PC-3 (cell line): ENCODE measurements around the gene SDK1. TPM values are rescaled to one million over a fixed set of nuclear protein-coding genes. Genes with fewer than 3 reads are reported as not detected.

Experiments used
- ATAC-seq: fragments of 200-7000 bp; cut with Tn5 transposase; 2 replicates; pipeline ENCODE4 v1.9.1; 2020; ENCODE audit warnings: mild to moderate bottlenecking, moderate library complexity
- BruUV-seq: library from RNA; stranded (reverse); fragments of 400-500 nt; replicated peaks from 2 replicates; lab custom pipeline; 2021; lab: Mats Ljungman, UMichigan
- CTCF ChIA-PET: fragments of 300-600 bp; sonication (Branson Sonifier 250); formaldehyde crosslinking; loops from one replicate; lab custom pipeline; 2022; ENCODE audit warnings: antibody characterized with exemption; lab: Charles Lee
- POLR2A ChIA-PET: fragments of 300-600 bp; sonication (Branson Sonifier 250); formaldehyde crosslinking; loops from one replicate; lab custom pipeline; 2022; ENCODE audit warnings: antibody characterized with exemption; ENCODE audit not compliant: unreplicated experiment; lab: Charles Lee
- DNase-seq: peaks from one replicate; pipeline ENCODE4 v3.0.0-alpha.2; 2015
- H2AFZ ChIP-seq: fragments of 300-600 bp; sonication (generic); 2 replicates; pipeline ENCODE4 v1.6.0; 2016; ENCODE audit warnings: antibody characterized with exemption, low read length
- H3F3A ChIP-seq: fragments of 300-600 bp; sonication (generic); one replicate; pipeline ENCODE4 v1.6.0; 2017; ENCODE audit warnings: antibody characterized with exemption, low read length, control low read depth, mild to moderate bottlenecking; ENCODE audit not compliant: unreplicated experiment
- H3K27ac ChIP-seq: fragments of 300-600 bp; sonication (generic); 2 replicates; pipeline ENCODE4 v1.5.1; 2016; ENCODE audit warnings: mild to moderate bottlenecking, low read length
- H3K27me3 ChIP-seq: fragments of 300-600 bp; sonication (generic); 2 replicates; pipeline ENCODE4 v1.6.1; 2016; ENCODE audit warnings: low read length, mixed read lengths
- H3K36me3 ChIP-seq: fragments of 300-600 bp; sonication (generic); 2 replicates; pipeline ENCODE4 v1.6.1; 2016; ENCODE audit warnings: low read depth, mixed run types, low read length, mixed read lengths
- H3K4me1 ChIP-seq: fragments of 300-600 bp; sonication (generic); 2 replicates; pipeline ENCODE4 v1.5.1; 2016; ENCODE audit warnings: low read length; ENCODE audit not compliant: insufficient read depth
- H3K4me2 ChIP-seq: fragments of 300-600 bp; sonication (generic); 2 replicates; pipeline ENCODE4 v1.6.0; 2016; ENCODE audit warnings: low read length
- H3K4me3 ChIP-seq: fragments of 300-600 bp; sonication (generic); 2 replicates; pipeline ENCODE4 v1.5.1; 2016; ENCODE audit warnings: mild to moderate bottlenecking, low read length, mixed read lengths
- H3K79me2 ChIP-seq: fragments of 300-600 bp; sonication (generic); 2 replicates; pipeline ENCODE4 v1.6.1; 2017; ENCODE audit warnings: low read length, mixed read lengths
- H3K9ac ChIP-seq: fragments of 300-600 bp; sonication (generic); 2 replicates; pipeline ENCODE4 v1.6.0; 2016; ENCODE audit warnings: mild to moderate bottlenecking, low read length
- H3K9me2 ChIP-seq: fragments of 300-600 bp; sonication (generic); replicated peaks from 2 replicates; pipeline ENCODE4 v1.6.1; 2016; ENCODE audit warnings: mixed run types, low read length, mixed read lengths
- H3K9me3 ChIP-seq: fragments of 300-600 bp; sonication (generic); 2 replicates; pipeline ENCODE4 v1.6.1; 2016; ENCODE audit warnings: low read length, mixed read lengths
- H4K20me1 ChIP-seq: fragments of 300-600 bp; sonication (generic); 2 replicates; pipeline ENCODE4 v1.6.1; 2016; ENCODE audit warnings: low read length, mixed read lengths
- EZH2 ChIP-seq: fragments of 300-600 bp; sonication (generic); IDR thresholded peaks from one replicate; pipeline ENCODE4 v1.6.1; 2017; ENCODE audit warnings: antibody characterized with exemption, mild to moderate bottlenecking, low read length; ENCODE audit not compliant: unreplicated experiment
- EZH2phosphoT487 ChIP-seq: fragments of 300-600 bp; sonication (generic); IDR thresholded peaks from 2 replicates; pipeline ENCODE4 v1.6.1; 2018; ENCODE audit warnings: mild to moderate bottlenecking, antibody characterized with exemption, low read length, borderline replicate concordance
- intact Hi-C: fragments of 100-400 bp; cut with micrococcal nuclease; formaldehyde crosslinking; loops from 2 replicates; pipeline ENCODE4 v1.9.0; 2023
- total RNA-seq: library from RNA; depleted of rRNA; stranded (reverse); fragments of >200 nt; gene quantifications from 2 replicates; pipeline ENCODE4 v1.2.3, GENCODE V29; 2014
- TF ChIP-seq, protein P1 (sequence below): fragments of 300-600 bp; sonication (generic); conservative IDR thresholded peaks from 2 replicates; pipeline ENCODE4 v1.5.1; 2017; ENCODE audit warnings: antibody characterized with exemption, low read depth, mild to moderate bottlenecking, low read length

SDK1 gene
- total RNA-seq, 1 experiment from 2014 or later: 2.8 TPM

GRCh38 chr7:3757059-3757458 is 456.0 kb downstream of the SDK1 start:
- H3K4me3 ChIP-seq: no peak overlapping the region
- H3K79me2 ChIP-seq: no peaks in the 10 kb centered on the region
- no peak for DNase-seq
- no peak overlapping the region for H3K27ac ChIP-seq
- intact Hi-C loops: no loop called here
- no TSS peak for BruUV-seq
- H3K27me3 ChIP-seq: no peaks in the 10 kb centered on the region
- H2AFZ ChIP-seq: no peak overlapping the region
- H3K36me3 ChIP-seq: no peaks in the 10 kb centered on the region
- no peak overlapping the region for H3K4me2 ChIP-seq
- H3F3A ChIP-seq: peaks cover 3% of the 10 kb centered on the region
- TF ChIP-seq, protein P1, sequence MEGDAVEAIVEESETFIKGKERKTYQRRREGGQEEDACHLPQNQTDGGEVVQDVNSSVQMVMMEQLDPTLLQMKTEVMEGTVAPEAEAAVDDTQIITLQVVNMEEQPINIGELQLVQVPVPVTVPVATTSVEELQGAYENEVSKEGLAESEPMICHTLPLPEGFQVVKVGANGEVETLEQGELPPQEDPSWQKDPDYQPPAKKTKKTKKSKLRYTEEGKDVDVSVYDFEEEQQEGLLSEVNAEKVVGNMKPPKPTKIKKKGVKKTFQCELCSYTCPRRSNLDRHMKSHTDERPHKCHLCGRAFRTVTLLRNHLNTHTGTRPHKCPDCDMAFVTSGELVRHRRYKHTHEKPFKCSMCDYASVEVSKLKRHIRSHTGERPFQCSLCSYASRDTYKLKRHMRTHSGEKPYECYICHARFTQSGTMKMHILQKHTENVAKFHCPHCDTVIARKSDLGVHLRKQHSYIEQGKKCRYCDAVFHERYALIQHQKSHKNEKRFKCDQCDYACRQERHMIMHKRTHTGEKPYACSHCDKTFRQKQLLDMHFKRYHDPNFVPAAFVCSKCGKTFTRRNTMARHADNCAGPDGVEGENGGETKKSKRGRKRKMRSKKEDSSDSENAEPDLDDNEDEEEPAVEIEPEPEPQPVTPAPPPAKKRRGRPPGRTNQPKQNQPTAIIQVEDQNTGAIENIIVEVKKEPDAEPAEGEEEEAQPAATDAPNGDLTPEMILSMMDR: no peak
- no peak for TF ChIP-seq EZH2phosphoT487
- TF ChIP-seq EZH2: no peak
- H3K9me2 ChIP-seq: no peaks in the 10 kb centered on the region
- no peak for ATAC-seq
- no peaks in the 10 kb centered on the region for H4K20me1 ChIP-seq
- POLR2A ChIA-PET: no interaction called here
- no peak overlapping the region for H3K9ac ChIP-seq
- CTCF ChIA-PET: no interaction called here
- no peaks in the 10 kb centered on the region for H3K9me3 ChIP-seq
- peaks cover 27% of the 10 kb centered on the region for H3K4me1 ChIP-seq

- Histone ChIP-seq H3F3A (peaks cover 3% of the 10 kb centered on the region), H3K9me3 (no peaks in the 10 kb centered on the region), H3K36me3 (no peaks in the 10 kb centered on the region), H3K79me2 (no peaks in the 10 kb centered on the region), H3K4me1 (peaks cover 28% of the 10 kb centered on the region), H3K9me2 (no peaks in the 10 kb centered on the region), H3K27me3 (no peaks in the 10 kb centered on the region), H3K4me2 (peak overlapping the region; percentile 45), H3K27ac (peak overlapping the region; percentile 77), H4K20me1 (no peaks in the 10 kb centered on the region), H2AFZ (no peak overlapping the region), H3K9ac (no peak overlapping the region), H3K4me3 (peak overlapping the region; percentile 27; the same call in 1 of the 2 replicates)
- ChIA-PET CTCF (no interaction called here), POLR2A (no interaction called here)
- BruUV-seq: no TSS peak
- no peak for ATAC-seq
- intact Hi-C loops: loop anchor here (1.0 to 5.0 kb wide), 3 partner anchors 50 to 72 kb away; no protein-coding TSS in a partner anchor
- no peak for TF ChIP-seq EZH2
- TF ChIP-seq EZH2phosphoT487: no peak
- TF ChIP-seq, protein P1: no peak
- DNase-seq: peak; percentile 1
Observed at GRCh38 chr7:3760651-3761050, 459.6 kb downstream of the SDK1 start.

- H3K4me3 ChIP-seq: no peak overlapping the region
- ChIA-PET CTCF (interaction anchor here (0.6 kb wide), 1 partner anchor 447 kb away, joined by 4 read pairs; no protein-coding TSS in a partner anchor), POLR2A (no interaction called here)
- no TSS peak for BruUV-seq
- no peaks in the 10 kb centered on the region for H3K79me2 ChIP-seq
- no peaks in the 10 kb centered on the region for H3K36me3 ChIP-seq
- intact Hi-C loops: loop anchor here (1.0 to 5.0 kb wide), 3 partner anchors 65 to 135 kb away; no protein-coding TSS in a partner anchor
- H3K27ac ChIP-seq: peak overlapping the region; percentile 77
- H3K9me2 ChIP-seq: no peaks in the 10 kb centered on the region
- H3K4me1 ChIP-seq: peaks cover 28% of the 10 kb centered on the region
- H2AFZ ChIP-seq: no peak overlapping the region
- no peaks in the 10 kb centered on the region for H4K20me1 ChIP-seq
- DNase-seq (no peak), ATAC-seq (no peak)
- TF ChIP-seq EZH2phosphoT487 (no peak), EZH2 (no peak)
- TF ChIP-seq, protein P1: peak; percentile 30
- H3K9me3 ChIP-seq: no peaks in the 10 kb centered on the region
- H3K4me2 ChIP-seq: peak overlapping the region; percentile 58
- peaks cover 3% of the 10 kb centered on the region for H3F3A ChIP-seq
- H3K9ac ChIP-seq: no peak overlapping the region
- no peaks in the 10 kb centered on the region for H3K27me3 ChIP-seq
Observed at GRCh38 chr7:3762146-3762831, 461.2 kb downstream of the SDK1 start.
